WTC11 (cell line): ENCODE data around the gene PLEKHM1. TPM values are rescaled to one million over a fixed set of nuclear protein-coding genes. Genes with fewer than 3 reads are reported as not detected.

Source experiments
- ATAC-seq: fragments of 200-7000 bp; cut with Tn5 transposase; 2 replicates; pipeline ENCODE4 v1.10.0; 2021; ENCODE audit warnings: mild to moderate bottlenecking, moderate library complexity
- CTCF ChIA-PET: fragments of 300-600 bp; sonication (Branson Sonifier 250); formaldehyde crosslinking; loops from one replicate; lab custom pipeline; 2021; ENCODE audit warnings: antibody characterized with exemption; lab: Charles Lee
- POLR2A ChIA-PET: fragments of 350-600 bp; sonication (Branson Sonifier 250); formaldehyde crosslinking; loops from one replicate; lab custom pipeline; 2021; ENCODE audit warnings: antibody characterized with exemption; lab: Charles Lee
- DNase-seq: peaks from one replicate; pipeline ENCODE4 v3.0.0; 2021; ENCODE audit warnings: low spot score
- H3K27ac Mint-ChIP-seq: 2 replicates; pipeline ENCODE4 v1.8.0; 2021; ENCODE audit warnings: mixed read lengths
- H3K27me3 Mint-ChIP-seq: 2 replicates; pipeline ENCODE4 v1.8.0; 2021; ENCODE audit warnings: low read depth, mild to moderate bottlenecking, moderate library complexity, mixed read lengths
- H3K36me3 Mint-ChIP-seq: 2 replicates; pipeline ENCODE4 v1.8.0; 2021; ENCODE audit warnings: mixed read lengths
- H3K4me1 Mint-ChIP-seq: 2 replicates; pipeline ENCODE4 v1.8.0; 2022; ENCODE audit warnings: mixed read lengths
- H3K4me3 Mint-ChIP-seq: 2 replicates; pipeline ENCODE4 v1.8.0; 2021; ENCODE audit warnings: mild to moderate bottlenecking, moderate library complexity, mixed read lengths
- H3K9me3 Mint-ChIP-seq: 2 replicates; pipeline ENCODE4 v1.8.0; 2021; ENCODE audit warnings: mixed read lengths
- ATF1 ChIP-seq: sonication (generic); formaldehyde crosslinking; IDR thresholded peaks from 2 replicates; pipeline ENCODE4 v1.8.1; 2023; ENCODE audit warnings: mild to moderate bottlenecking, moderate library complexity, missing genetic modification reagents
- CBFB ChIP-seq: sonication (generic); formaldehyde crosslinking; IDR thresholded peaks from 2 replicates; pipeline ENCODE4 v1.8.1; 2022; ENCODE audit warnings: mild to moderate bottlenecking, low read depth, missing genetic modification reagents
- ESRRA ChIP-seq: sonication (generic); formaldehyde crosslinking; IDR thresholded peaks from 2 replicates; pipeline ENCODE4 v1.8.1; 2022; ENCODE audit warnings: mild to moderate bottlenecking, missing genetic modification reagents, borderline replicate concordance
- ETV6 ChIP-seq: sonication (generic); formaldehyde crosslinking; IDR thresholded peaks from 2 replicates; pipeline ENCODE4 v1.8.1; 2022; ENCODE audit warnings: mild to moderate bottlenecking, missing genetic modification reagents
- NFATC4 ChIP-seq: fragments of 250-450 bp; sonication (Bioruptor Pico); IDR thresholded peaks from 2 replicates; pipeline ENCODE4 v1.9.0; 2021; ENCODE audit warnings: mild to moderate bottlenecking
- NFE2L1 ChIP-seq: sonication (generic); formaldehyde crosslinking; IDR thresholded peaks from 2 replicates; pipeline ENCODE4 v1.8.1; 2023; ENCODE audit warnings: missing genetic modification reagents
- ZNF263 ChIP-seq: sonication (generic); formaldehyde crosslinking; IDR thresholded peaks from 2 replicates; pipeline ENCODE4 v1.8.1; 2022; ENCODE audit warnings: low read depth, mild to moderate bottlenecking, moderate library complexity, missing genetic modification reagents
- total RNA-seq: library from RNA; stranded (reverse); gene quantifications from 3 replicates; pipeline ENCODE4 v1.2.3, GENCODE V29; 2021
- TF ChIP-seq, protein P1 (sequence below): sonication (generic); formaldehyde crosslinking; IDR thresholded peaks from 2 replicates; pipeline ENCODE4 v1.8.0; 2023; ENCODE audit warnings: missing genetic modification reagents
- TF ChIP-seq, protein P2 (sequence below): sonication (generic); formaldehyde crosslinking; IDR thresholded peaks from 2 replicates; pipeline ENCODE4 v1.8.1; 2023; ENCODE audit warnings: mild to moderate bottlenecking, moderate library complexity, missing genetic modification reagents
- TF ChIP-seq, protein P3 (sequence below): fragments of 250-450 bp; sonication (Bioruptor Pico); IDR thresholded peaks from 2 replicates; pipeline ENCODE4 v1.8.0; 2021; ENCODE audit warnings: mild to moderate bottlenecking
- TF ChIP-seq, protein P4 (sequence below): sonication (generic); formaldehyde crosslinking; IDR thresholded peaks from 2 replicates; pipeline ENCODE4 v1.8.0; 2022; ENCODE audit warnings: mild to moderate bottlenecking, missing genetic modification reagents

The PLEKHM1 gene
- total RNA-seq, 1 experiment from 2014 or later: 19.6 TPM

DNA sequence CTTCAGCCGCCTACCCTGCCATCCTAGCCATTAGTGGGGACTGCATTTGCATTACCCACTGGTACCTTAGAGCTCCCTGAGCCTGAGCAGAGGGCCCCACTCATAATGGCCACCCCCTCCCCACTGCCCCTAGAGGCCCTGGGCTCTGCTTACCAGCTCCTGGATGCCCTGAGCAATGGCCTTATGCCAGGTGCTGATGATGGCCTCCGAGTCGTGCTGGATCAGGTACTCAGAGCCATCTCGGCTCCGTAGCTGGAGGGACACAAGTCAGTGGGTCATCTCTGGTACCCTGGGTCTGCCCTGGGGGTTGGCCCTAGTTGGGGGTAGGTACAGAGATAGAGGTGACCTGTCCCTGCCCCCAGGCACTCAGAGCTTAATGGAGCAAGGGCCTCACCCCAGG lies 92.7 kb downstream of the PLEKHM1 start:
- Mint-ChIP-seq H3K4me1 (peaks cover 15% of the 10 kb centered on the region), H3K27ac (no peak overlapping the region), H3K27me3 (no peaks in the 10 kb centered on the region; the same call in 1 of the 2 replicates), H3K36me3 (peaks cover 6% of the 10 kb centered on the region), H3K4me3 (no peak overlapping the region), H3K9me3 (no peaks in the 10 kb centered on the region)
- DNase-seq (no peak), ATAC-seq (no peak)
- no peak for TF ChIP-seq NFE2L1
- ChIA-PET CTCF (interaction anchor here (0.7 to 9.5 kb wide), 11 partner anchors 26 to 248 kb away, joined by 3 to 133 read pairs (median 4); no protein-coding TSS in a partner anchor), POLR2A (no interaction called here)

DNA sequence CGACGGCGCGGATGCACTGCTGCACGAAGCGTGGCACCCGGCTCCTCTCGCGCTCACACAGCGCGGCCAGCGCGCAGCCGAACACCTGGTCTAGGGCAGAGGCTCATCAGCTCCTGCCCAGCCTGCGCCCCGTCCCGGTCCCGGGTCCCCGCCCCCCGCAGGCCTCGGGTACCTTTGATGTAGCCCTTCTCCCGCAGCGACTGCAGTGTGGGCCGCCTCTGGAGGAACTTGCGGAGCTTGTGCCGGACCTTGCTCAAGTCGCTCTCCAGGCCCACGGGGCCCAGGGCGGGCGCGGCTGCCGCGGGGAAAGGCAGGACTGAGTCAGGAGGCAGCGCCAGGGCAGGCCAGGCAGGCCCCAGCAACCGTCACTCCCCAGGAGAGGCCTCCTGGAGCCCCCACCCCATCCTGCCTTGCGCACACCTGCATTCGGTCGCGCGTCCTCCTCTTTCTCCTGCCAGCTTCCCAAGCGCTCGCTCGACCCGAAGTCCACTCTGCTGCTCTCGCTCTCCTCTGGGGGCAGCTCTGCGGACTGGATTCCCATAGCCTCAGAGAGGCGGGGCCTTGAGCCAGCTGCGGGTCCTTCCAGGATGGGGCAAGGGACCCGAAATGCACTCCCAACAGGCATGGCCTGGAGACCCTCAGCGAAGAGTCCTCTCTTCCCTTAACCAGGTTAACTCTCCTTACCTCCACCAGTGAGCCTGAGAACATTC lies 93.9 kb downstream of the PLEKHM1 start:
- POLR2A ChIA-PET: interaction anchor here (1.3 to 1.5 kb wide), 2 partner anchors 29 to 80 kb away, joined by 3 to 4 read pairs; partner anchors contain the start of gene MAP3K14
- peaks cover 3% of the 10 kb centered on the region; the same call in 1 of the 2 replicates for H3K27me3 Mint-ChIP-seq
- no peak overlapping the region for H3K27ac Mint-ChIP-seq
- H3K4me3 Mint-ChIP-seq: peak overlapping the region; percentile 12; the same call in 1 of the 2 replicates
- H3K4me1 Mint-ChIP-seq: peaks cover 15% of the 10 kb centered on the region
- peak; percentile 48 for DNase-seq
- TF ChIP-seq ESRRA (CRISPR knock-in tag): no peak
- no peak for TF ChIP-seq NFATC4
- TF ChIP-seq ZNF263 (CRISPR knock-in tag): 0 out of 2 replicates have a peak, but pooled peaks have one; percentile 34
- TF ChIP-seq, protein P1, sequence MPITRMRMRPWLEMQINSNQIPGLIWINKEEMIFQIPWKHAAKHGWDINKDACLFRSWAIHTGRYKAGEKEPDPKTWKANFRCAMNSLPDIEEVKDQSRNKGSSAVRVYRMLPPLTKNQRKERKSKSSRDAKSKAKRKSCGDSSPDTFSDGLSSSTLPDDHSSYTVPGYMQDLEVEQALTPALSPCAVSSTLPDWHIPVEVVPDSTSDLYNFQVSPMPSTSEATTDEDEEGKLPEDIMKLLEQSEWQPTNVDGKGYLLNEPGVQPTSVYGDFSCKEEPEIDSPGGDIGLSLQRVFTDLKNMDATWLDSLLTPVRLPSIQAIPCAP (CRISPR knock-in tag): no peak
- no peak for TF ChIP-seq CBFB (CRISPR knock-in tag)
- TF ChIP-seq, protein P2, sequence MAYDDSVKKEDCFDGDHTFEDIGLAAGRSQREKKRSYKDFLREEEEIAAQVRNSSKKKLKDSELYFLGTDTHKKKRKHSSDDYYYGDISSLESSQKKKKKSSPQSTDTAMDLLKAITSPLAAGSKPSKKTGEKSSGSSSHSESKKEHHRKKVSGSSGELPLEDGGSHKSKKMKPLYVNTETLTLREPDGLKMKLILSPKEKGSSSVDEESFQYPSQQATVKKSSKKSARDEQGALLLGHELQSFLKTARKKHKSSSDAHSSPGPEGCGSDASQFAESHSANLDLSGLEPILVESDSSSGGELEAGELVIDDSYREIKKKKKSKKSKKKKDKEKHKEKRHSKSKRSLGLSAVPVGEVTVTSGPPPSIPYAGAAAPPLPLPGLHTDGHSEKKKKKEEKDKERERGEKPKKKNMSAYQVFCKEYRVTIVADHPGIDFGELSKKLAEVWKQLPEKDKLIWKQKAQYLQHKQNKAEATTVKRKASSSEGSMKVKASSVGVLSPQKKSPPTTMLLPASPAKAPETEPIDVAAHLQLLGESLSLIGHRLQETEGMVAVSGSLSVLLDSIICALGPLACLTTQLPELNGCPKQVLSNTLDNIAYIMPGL (CRISPR knock-in tag): 0 out of 2 replicates have a peak, but pooled peaks have one; percentile 34
- no peak for TF ChIP-seq ATF1 (CRISPR knock-in tag)
- TF ChIP-seq, protein P3, sequence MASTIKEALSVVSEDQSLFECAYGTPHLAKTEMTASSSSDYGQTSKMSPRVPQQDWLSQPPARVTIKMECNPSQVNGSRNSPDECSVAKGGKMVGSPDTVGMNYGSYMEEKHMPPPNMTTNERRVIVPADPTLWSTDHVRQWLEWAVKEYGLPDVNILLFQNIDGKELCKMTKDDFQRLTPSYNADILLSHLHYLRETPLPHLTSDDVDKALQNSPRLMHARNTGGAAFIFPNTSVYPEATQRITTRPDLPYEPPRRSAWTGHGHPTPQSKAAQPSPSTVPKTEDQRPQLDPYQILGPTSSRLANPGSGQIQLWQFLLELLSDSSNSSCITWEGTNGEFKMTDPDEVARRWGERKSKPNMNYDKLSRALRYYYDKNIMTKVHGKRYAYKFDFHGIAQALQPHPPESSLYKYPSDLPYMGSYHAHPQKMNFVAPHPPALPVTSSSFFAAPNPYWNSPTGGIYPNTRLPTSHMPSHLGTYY: no peak
- TF ChIP-seq ETV6 (CRISPR knock-in tag): no peak
- TF ChIP-seq, all 79 proteins: peak for 2
- Mint-ChIP-seq H3K9me3 (no peaks in the 10 kb centered on the region), H3K36me3 (peaks cover 6% of the 10 kb centered on the region)
- CTCF ChIA-PET: interaction anchor here (0.7 to 9.5 kb wide), 20 partner anchors 8 to 261 kb away, joined by 3 to 133 read pairs (median 4); partner anchors contain the start of gene ACBD4
- ATAC-seq: peak; percentile 17

DNA sequence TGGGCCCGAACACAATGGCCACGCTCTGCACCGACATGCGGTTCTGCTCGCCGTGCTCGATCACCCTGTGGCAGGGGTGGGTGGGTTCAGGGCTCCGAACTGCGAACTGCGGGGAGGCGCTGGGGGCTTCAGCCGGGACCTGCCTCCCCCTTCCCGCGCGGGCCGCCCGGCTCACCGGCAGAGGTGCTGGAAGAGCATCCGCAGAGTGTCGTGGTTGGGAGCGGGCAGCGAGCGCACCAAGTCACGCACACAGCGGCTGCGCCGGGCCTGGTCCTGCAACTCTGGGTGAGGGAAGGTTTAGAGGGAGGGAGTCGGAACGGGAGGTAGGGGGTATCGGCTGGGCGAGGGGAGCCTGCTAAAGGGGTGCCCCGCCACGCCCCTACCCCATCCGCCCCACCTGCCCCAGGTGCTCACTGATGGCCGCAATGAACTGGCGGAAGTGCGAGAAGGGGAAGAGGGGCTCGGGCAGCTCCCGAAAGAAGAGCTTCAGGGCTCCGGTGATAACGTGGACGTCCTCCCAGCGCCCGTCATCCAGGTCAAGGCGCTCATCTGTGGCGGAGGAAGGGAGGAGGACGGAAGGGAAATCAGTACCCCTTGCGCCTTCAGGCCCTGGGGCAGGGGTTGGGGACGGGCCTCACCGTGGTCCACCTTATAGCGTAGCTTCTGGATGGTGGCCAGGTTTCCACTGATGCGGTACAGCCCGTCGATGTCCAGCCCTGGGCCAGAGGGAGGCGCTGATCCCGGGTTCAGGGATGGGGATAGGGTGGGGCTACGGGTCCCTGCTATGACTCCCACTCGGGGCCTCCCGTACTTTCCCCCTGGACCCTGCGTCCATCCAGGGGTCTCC lies 94.7 kb downstream of the PLEKHM1 start:
- H3K4me3 Mint-ChIP-seq: peak overlapping the region; percentile 34; the same call in 1 of the 2 replicates
- DNase-seq (no peak), ATAC-seq (peak; percentile 7; the same call in 1 of the 2 replicates)
- peaks cover 15% of the 10 kb centered on the region for H3K4me1 Mint-ChIP-seq
- peaks cover 3% of the 10 kb centered on the region; the same call in 1 of the 2 replicates for H3K27me3 Mint-ChIP-seq
- peaks cover 6% of the 10 kb centered on the region for H3K36me3 Mint-ChIP-seq
- ChIA-PET CTCF (interaction anchor here (0.5 to 9.5 kb wide), 22 partner anchors 8 to 1426 kb away, joined by 3 to 133 read pairs (median 4); partner anchors contain the start of gene ACBD4), POLR2A (interaction anchor here (1.5 kb wide), 2 partner anchors 32 to 79 kb away, joined by 4 read pairs; partner anchors contain the start of gene MAP3K14)
- no peaks in the 10 kb centered on the region for H3K9me3 Mint-ChIP-seq
- H3K27ac Mint-ChIP-seq: no peak overlapping the region
- TF ChIP-seq, protein P4, sequence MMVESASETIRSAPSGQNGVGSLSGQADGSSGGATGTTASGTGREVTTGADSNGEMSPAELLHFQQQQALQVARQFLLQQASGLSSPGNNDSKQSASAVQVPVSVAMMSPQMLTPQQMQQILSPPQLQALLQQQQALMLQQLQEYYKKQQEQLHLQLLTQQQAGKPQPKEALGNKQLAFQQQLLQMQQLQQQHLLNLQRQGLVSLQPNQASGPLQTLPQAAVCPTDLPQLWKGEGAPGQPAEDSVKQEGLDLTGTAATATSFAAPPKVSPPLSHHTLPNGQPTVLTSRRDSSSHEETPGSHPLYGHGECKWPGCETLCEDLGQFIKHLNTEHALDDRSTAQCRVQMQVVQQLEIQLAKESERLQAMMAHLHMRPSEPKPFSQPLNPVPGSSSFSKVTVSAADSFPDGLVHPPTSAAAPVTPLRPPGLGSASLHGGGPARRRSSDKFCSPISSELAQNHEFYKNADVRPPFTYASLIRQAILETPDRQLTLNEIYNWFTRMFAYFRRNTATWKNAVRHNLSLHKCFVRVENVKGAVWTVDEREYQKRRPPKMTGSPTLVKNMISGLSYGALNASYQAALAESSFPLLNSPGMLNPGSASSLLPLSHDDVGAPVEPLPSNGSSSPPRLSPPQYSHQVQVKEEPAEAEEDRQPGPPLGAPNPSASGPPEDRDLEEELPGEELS (CRISPR knock-in tag): no peak
